Measurements from ENCODE around the gene EDA2R.

DNA sequence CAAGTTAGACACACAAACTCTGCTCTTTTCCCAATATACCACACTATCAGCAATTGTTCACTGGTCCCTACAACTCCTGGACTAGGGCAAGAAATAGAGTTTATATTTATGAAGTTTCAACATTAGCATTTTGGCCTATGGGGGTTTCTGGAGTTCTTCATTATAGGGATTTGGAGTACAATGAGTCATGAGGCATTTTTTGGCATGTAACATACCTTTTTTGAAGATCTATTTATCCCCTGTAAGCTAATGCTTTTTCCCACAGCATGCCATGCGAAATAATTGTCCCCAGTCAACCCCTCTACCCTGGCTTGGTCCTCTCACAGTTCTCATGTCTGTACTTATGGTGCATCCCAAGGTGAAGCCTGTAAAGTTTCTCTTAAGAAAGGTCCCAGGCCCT is 36.7 kb upstream of the EDA2R start:
- TF ChIP-seq, protein P1, sequence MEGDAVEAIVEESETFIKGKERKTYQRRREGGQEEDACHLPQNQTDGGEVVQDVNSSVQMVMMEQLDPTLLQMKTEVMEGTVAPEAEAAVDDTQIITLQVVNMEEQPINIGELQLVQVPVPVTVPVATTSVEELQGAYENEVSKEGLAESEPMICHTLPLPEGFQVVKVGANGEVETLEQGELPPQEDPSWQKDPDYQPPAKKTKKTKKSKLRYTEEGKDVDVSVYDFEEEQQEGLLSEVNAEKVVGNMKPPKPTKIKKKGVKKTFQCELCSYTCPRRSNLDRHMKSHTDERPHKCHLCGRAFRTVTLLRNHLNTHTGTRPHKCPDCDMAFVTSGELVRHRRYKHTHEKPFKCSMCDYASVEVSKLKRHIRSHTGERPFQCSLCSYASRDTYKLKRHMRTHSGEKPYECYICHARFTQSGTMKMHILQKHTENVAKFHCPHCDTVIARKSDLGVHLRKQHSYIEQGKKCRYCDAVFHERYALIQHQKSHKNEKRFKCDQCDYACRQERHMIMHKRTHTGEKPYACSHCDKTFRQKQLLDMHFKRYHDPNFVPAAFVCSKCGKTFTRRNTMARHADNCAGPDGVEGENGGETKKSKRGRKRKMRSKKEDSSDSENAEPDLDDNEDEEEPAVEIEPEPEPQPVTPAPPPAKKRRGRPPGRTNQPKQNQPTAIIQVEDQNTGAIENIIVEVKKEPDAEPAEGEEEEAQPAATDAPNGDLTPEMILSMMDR (conservative IDR thresholded peaks at IDR 0.05) = no peak
- no peak for TF ChIP-seq ZFX (IDR thresholded peaks at IDR 0.05)

Measured in C4-2B (cell line).